Thoracic aorta (tissue), 2 donors: ENCODE data around the gene THBS4. TPM values are rescaled to one million over a fixed set of nuclear protein-coding genes. Genes with fewer than 3 reads are reported as not detected.

Source experiments
- ATAC-seq: fragments of 150-250 bp; one replicate; pipeline ENCODE4 v1.8.0; 2017; ENCODE audit warnings: low read depth; ENCODE audit not compliant: insufficient number of reproducible peaks, low FRiP score
- DNase-seq: peaks from one replicate; pipeline ENCODE4 v3.0.0-alpha.2; 2020; ENCODE audit warnings: low spot score
- H3K27ac ChIP-seq, 2 donors: fragments of 200-600 bp; sonication (generic); 1 replicate in 1 of 2; 2 replicates in 1 of 2; pipeline ENCODE4 v1.5.1; 2016; ENCODE audit warnings: mild to moderate bottlenecking in 2 of 2, moderate library complexity in 2 of 2
- H3K27me3 ChIP-seq: fragments of 200-600 bp; sonication (generic); replicated peaks from 2 replicates; pipeline ENCODE4 v1.6.0; 2016; ENCODE audit warnings: mild to moderate bottlenecking; ENCODE audit not compliant: insufficient read depth
- H3K36me3 ChIP-seq: fragments of 200-600 bp; sonication (generic); one replicate; pipeline ENCODE4 v1.5.1; 2016
- H3K4me1 ChIP-seq, 2 donors: fragments of 200-600 bp; sonication (generic); 1 replicate in 1 of 2; 2 replicates in 1 of 2; pipeline versions ENCODE4 v1.5.1 to v1.6.0; 2016; ENCODE audit warnings: low read depth in 2 of 2, mild to moderate bottlenecking in 1 of 2; ENCODE audit not compliant: control insufficient read depth in 1 of 2
- H3K4me3 ChIP-seq: fragments of 200-600 bp; sonication (generic); 2 replicates; pipeline ENCODE4 v1.5.1; 2016; ENCODE audit warnings: mild to moderate bottlenecking
- H3K9me3 ChIP-seq: fragments of 200-600 bp; sonication (generic); 2 replicates; pipeline ENCODE4 v1.5.1; 2016
- total RNA-seq, 2 donors: library from RNA; depleted of rRNA; stranded (reverse); fragments of >200 nt; gene quantifications; one replicate each; pipeline versions ENCODE4 v1.1.0 to v1.2.3, GENCODE V29; 2016
- TF ChIP-seq, protein P1 (sequence below): fragments of 200-600 bp; sonication (generic); IDR thresholded peaks from one replicate; pipeline ENCODE4 v1.5.1; 2019; ENCODE audit warnings: antibody characterized with exemption

THBS4 gene
- total RNA-seq, 2 donors from 2014 or later, result 7.2 to 13.5 TPM

DNA sequence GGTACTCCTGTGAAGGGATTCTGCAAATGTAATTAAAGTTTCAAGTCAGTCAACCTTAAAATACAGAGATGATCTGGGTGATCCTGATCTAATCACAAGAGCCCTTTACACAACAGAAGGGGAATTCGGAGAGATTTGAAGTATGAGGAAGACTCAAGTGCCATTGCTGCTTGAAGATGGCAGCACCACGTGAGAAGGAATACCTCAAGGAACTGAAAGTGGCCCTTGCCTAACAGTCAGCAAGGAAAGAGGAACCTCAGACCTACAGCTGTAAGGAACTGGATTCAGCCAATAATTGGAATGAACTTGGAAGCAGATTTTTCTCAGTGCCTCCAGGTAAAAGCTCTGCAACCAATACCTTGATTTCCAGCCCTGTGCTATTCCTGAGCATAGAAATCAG, 87.4 kb downstream of the THBS4 start:
- ATAC-seq (no peak), DNase-seq (no peak)
- Histone ChIP-seq H3K9me3 (no peaks in the 10 kb centered on the region), H3K27me3 (no peaks in the 10 kb centered on the region), H3K36me3 (no peaks in the 10 kb centered on the region), H3K27ac (no peak overlapping the region), H3K4me3 (no peak overlapping the region), H3K4me1 (no peaks in the 10 kb centered on the region)
- TF ChIP-seq, protein P1, sequence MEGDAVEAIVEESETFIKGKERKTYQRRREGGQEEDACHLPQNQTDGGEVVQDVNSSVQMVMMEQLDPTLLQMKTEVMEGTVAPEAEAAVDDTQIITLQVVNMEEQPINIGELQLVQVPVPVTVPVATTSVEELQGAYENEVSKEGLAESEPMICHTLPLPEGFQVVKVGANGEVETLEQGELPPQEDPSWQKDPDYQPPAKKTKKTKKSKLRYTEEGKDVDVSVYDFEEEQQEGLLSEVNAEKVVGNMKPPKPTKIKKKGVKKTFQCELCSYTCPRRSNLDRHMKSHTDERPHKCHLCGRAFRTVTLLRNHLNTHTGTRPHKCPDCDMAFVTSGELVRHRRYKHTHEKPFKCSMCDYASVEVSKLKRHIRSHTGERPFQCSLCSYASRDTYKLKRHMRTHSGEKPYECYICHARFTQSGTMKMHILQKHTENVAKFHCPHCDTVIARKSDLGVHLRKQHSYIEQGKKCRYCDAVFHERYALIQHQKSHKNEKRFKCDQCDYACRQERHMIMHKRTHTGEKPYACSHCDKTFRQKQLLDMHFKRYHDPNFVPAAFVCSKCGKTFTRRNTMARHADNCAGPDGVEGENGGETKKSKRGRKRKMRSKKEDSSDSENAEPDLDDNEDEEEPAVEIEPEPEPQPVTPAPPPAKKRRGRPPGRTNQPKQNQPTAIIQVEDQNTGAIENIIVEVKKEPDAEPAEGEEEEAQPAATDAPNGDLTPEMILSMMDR, result no peak

DNA sequence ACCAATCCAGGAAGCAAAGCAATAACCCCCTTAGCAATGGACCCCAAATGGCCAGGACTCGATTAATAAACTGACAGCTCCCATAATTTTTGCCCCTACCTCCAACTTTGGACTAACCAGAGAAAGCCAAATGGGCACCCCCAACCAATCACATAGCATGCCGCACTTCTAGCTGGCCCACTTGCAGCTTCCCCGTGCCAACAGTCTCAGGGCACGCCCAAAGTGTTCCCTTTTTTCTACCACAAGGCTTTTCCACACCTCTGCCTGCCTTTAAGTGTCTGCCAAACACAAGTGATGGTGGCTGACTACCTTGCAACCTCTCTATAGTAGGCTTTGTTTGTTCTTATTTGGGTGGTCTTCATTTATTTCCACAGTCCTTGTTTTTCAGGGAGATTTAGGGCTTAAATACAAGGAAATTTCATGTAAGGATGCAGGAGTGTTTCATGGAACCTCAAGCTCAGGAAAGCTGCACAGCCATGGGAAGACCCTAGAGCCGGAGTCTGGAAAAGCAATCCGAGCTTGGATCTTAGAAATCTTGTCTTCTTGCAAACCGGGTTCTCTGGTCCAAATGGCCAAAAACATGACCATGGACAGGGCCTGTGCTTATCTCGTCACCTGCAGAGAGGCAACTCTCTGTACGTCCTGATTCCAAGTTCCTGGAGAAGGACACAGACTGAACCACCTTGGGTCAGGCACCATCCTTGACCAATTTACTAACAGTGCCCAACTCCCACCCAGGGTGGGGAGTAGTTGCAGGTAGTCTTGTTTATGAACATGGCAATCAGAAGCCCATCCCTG, 89.2 kb downstream of the THBS4 start:
- TF ChIP-seq, protein P1, result no peak
- Histone ChIP-seq H3K4me1 (no peaks in the 10 kb centered on the region), H3K27me3 (no peaks in the 10 kb centered on the region), H3K9me3 (no peaks in the 10 kb centered on the region), H3K4me3 (no peak overlapping the region), H3K36me3 (no peaks in the 10 kb centered on the region), H3K27ac (no peak overlapping the region)
- DNase-seq (no peak), ATAC-seq (no peak)

DNA sequence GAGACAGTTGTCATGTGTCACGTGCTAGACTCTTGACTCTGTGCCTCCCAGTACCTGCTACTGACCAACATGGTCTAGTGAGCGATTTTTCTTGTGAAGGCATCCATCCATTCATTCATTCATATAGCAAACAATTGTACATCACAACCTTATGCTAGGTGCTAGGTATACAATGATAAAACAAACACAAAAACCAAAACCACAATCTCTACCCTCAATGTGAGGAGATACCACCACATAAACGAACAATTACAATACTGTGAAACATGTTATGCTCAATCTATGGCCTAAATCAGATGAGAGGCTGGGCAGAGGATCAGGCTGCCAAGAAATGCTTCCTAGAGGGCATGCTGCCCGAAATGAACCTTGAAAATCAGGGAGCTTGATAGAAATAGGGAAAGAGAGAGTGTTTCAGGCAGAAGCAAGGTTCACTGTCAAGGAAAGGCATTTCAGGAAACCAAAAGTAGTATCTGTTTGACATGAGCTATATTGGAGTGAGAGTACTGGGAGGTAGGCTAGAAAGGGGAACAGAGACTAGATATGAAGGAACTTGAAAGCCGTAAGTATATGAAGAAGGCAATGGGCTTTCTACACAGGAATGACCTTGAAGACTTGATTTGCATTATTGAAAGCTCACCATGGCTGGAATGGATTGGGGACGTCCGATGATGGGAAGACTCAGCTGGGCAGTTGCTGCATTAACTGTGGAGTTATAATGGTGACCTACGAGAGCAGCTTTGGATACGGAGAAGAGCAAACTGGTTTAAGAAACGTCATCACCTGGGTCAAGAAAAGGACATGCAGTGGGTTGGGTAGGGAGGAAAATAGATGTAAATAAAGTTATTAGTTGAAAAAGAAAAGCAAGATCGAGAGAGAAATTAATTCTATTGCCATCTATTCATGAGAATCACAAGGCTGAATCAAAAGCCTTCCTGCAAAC, 90.1 kb downstream of the THBS4 start:
- TF ChIP-seq, protein P1, result no peak
- ATAC-seq (no peak), DNase-seq (no peak)
- no peaks in the 10 kb centered on the region for H3K36me3 ChIP-seq
- no peak overlapping the region for H3K4me3 ChIP-seq
- no peaks in the 10 kb centered on the region for H3K27me3 ChIP-seq
- no peaks in the 10 kb centered on the region for H3K4me1 ChIP-seq
- no peaks in the 10 kb centered on the region for H3K9me3 ChIP-seq
- H3K27ac ChIP-seq, result no peak overlapping the region

DNA sequence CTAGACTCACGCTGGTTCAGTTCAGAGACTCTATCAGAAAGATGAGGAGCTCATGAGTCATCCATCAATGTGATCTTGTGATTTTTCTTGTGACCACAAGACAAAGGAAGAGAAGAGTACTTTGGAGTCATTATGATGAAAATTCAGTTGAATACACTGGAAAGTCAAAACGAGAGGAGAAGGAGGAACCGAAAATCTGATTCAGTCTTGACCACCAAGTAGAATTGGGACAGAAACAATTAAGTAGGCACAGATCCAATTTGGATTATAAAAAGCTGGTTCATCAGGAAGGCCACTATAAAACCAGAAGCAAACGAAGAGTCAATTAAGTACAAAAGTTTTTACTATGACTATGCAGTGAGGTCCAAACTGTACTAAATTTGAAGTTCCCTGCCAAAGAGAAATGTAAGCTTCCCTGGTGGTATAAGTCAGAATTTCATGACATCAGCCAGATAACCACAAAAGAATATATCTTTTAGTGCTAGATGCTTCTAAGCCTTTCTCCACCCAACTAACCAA, 90.9 kb downstream of the THBS4 start:
- DNase-seq, result no peak
- no peak for ATAC-seq
- Histone ChIP-seq H3K36me3 (no peaks in the 10 kb centered on the region), H3K27me3 (no peaks in the 10 kb centered on the region), H3K9me3 (no peaks in the 10 kb centered on the region), H3K4me1 (no peaks in the 10 kb centered on the region), H3K27ac (no peak overlapping the region), H3K4me3 (no peak overlapping the region)
- TF ChIP-seq, protein P1, result no peak

DNA sequence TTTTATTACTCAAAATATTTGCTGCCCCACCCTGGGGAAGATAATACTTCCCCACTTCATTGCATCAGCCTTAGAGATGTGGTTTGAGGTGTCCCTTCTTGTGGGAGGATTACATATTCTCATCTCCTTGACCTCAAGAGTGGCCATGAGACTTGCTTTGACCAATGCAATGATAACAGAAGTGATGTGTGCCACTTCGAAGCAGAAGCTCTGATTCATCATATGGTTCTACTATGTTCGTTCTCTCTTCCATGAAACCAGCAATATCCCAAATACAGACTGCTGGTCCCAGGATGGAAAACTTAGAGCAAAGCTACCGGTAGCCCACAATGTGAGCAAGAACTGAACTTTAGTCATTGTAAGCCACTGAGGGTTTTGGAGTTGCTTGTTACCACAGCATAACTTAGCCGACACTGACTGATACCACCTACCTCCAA, 92.0 kb downstream of the THBS4 start:
- peak; percentile 27 for ATAC-seq
- no peak overlapping the region for H3K4me3 ChIP-seq
- H3K27me3 ChIP-seq, result no peaks in the 10 kb centered on the region
- no peaks in the 10 kb centered on the region for H3K36me3 ChIP-seq
- TF ChIP-seq, protein P1, result no peak
- H3K27ac ChIP-seq, result no peak overlapping the region
- DNase-seq, result no peak
- no peaks in the 10 kb centered on the region for H3K4me1 ChIP-seq
- no peaks in the 10 kb centered on the region for H3K9me3 ChIP-seq
